ENCODE measurements around the gene RRAS2. TPM values are rescaled to one million over a fixed set of nuclear protein-coding genes. Genes with fewer than 3 reads are reported as not detected.

RRAS2 gene
- total RNA-seq, 2 experiments from 2014 or later = 0.60 TPM; not detected in 1

DNA sequence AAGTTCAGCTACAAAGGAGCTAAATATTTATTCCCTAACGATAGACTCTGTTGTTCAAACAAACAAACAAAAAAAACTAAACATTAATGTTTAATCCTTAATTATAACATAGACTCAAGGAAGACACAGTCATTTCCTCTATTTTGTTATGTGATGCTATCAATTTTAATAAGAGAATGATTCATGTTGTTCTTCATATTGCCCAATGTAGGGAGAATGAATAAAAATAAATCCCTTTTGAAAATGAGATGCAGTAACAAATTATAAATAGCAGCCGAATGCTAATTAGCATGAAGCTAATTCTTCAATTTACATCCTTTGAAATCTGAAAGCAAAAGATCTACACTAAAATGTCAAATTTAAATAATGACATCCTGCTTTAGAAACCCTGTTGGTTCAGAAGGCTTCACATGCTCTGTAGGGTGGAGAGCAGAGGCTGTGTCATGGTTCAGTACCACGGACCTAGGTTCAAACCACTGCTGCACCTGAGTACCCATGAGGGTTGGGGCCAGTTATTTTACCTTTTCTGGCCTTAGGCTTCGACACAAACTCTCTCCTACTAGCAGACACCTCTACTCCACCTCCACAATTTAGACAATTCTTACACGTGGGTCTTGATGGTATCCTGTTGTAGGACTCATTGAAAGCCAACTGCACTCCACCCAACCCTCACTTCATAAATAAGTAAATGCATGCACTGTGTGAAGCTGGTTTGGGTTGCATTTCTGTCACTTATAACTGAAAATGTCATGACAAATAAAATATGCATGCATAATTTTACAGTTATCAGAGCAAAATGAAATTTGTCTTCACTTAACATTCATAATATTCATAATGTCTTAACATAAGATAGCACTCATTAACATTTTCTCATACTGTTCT lies 89.0 kb downstream of the RRAS2 start:
- Histone ChIP-seq H3K4me3 (ENCODE audit: low read depth, low read length, poor library complexity, severe bottlenecking) (no peak overlapping the region), H4K20me1 (ENCODE audit: insufficient read depth, low read length) (no peaks in the 10 kb centered on the region), H3K9me3 (ENCODE audit: low read length) (no peaks in the 10 kb centered on the region), H3K79me2 (ENCODE audit: insufficient read depth, low read depth, low read length) (no peaks in the 10 kb centered on the region), H2AFZ (ENCODE audit: low read length) (no peak overlapping the region), H3K27ac (ENCODE audit: low read depth, low read length, poor library complexity, severe bottlenecking) (no peak overlapping the region), H3K9me2 (ENCODE audit: insufficient read depth, low read length) (no peaks in the 10 kb centered on the region), H3K4me2 (ENCODE audit: low read length) (no peak overlapping the region), H3K36me3 (ENCODE audit: insufficient read depth, low read length) (no peaks in the 10 kb centered on the region), H3K4me1 (ENCODE audit: insufficient read depth, low read length, poor library complexity, severe bottlenecking) (no peaks in the 10 kb centered on the region)
- no peak for DNase-seq (ENCODE audit: low spot score)
- ChIA-PET POLR2A (no interaction called here), CTCF (ENCODE audit: unreplicated experiment) (no interaction called here)
- intact Hi-C loops (cut with micrococcal nuclease; ENCODE audit: unreplicated experiment) = no loop called here
- no peak for TF ChIP-seq CTCF (conservative IDR thresholded peaks at IDR 0.05; ENCODE audit: low read length)
- no peak for TF ChIP-seq EZH2phosphoT487 (IDR thresholded peaks at IDR 0.05; ENCODE audit: borderline replicate concordance, low read depth, low read length)
- no TSS peak for BruUV-seq (replicated peaks)

DNA sequence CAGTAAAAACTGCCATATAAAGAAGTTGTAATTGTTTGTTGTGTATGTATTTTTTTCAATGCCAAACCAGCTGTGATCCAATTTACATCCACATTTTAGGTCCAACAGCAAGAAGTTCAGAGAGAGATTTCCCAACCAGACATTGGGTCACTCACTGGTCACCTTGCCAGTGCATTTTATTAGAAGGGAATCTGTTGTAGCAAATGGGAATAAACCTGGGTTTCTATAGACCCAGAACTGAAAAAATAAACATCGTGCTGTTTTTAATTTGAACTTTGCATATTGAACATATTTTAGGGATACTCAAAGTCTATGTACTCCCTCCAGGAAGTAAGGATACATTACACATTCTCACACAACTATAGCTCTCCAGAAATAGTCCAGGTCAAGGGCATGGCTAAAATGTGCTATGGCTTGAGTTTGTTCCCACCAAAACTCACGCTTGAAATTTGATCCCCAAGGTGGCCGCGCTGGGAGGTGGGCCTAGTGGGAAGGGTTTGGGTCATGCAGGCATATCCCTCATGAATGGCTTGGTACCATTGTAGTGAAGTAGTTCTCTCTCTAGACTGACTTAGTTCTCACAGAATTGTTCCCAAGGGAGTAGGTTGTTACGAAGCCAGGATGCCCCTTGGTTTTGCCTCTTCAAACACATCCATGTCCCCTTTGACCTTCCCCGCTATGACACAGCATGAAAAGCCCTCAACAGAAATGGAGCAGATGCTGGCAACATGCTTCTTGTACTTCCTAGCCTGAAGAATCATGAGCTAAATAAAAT lies 90.9 kb downstream of the RRAS2 start:
- Histone ChIP-seq H3K79me2 (ENCODE audit: insufficient read depth, low read depth, low read length) (no peaks in the 10 kb centered on the region), H3K4me3 (ENCODE audit: low read depth, low read length, poor library complexity, severe bottlenecking) (no peak overlapping the region), H3K9me3 (ENCODE audit: low read length) (no peaks in the 10 kb centered on the region), H4K20me1 (ENCODE audit: insufficient read depth, low read length) (no peaks in the 10 kb centered on the region), H2AFZ (ENCODE audit: low read length) (no peak overlapping the region), H3K9me2 (ENCODE audit: insufficient read depth, low read length) (no peaks in the 10 kb centered on the region), H3K4me2 (ENCODE audit: low read length) (no peak overlapping the region), H3K4me1 (ENCODE audit: insufficient read depth, low read length, poor library complexity, severe bottlenecking) (no peaks in the 10 kb centered on the region), H3K36me3 (ENCODE audit: insufficient read depth, low read length) (no peaks in the 10 kb centered on the region), H3K27ac (ENCODE audit: low read depth, low read length, poor library complexity, severe bottlenecking) (no peak overlapping the region)
- CTCF ChIA-PET (ENCODE audit: unreplicated experiment) = no interaction called here
- POLR2A ChIA-PET = no interaction called here
- BruUV-seq (replicated peaks) = no TSS peak
- no peak for DNase-seq (ENCODE audit: low spot score)
- no peak for TF ChIP-seq EZH2phosphoT487 (IDR thresholded peaks at IDR 0.05; ENCODE audit: borderline replicate concordance, low read depth, low read length)
- intact Hi-C loops (cut with micrococcal nuclease; ENCODE audit: unreplicated experiment) = no loop called here

DNA sequence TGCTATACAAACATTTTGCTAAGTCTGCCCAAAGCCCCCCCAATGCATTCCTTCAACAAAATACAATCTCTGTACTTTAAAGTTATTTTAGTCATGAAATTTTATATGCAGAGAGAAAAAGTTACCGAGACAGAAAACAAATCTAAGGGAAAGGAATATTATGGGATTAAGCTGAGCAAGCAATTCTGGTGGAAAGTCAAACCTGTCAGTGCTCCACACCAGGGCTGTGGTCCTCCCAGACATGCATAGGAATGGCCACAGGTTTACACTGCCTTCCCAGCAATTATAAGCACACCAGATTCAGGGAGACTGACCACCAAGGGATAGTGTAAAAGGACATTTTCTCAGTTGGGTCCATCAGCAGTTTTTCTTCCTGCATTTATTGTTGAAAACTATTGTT lies 92.4 kb downstream of the RRAS2 start:
- CTCF ChIA-PET (ENCODE audit: unreplicated experiment) = no interaction called here
- H3K4me2 ChIP-seq (ENCODE audit: low read length) = no peak overlapping the region

More for the DNA sequence above, 92.4 kb downstream of the RRAS2 start:
- no peaks in the 10 kb centered on the region for H3K79me2 ChIP-seq (ENCODE audit: insufficient read depth, low read depth, low read length)
- no peak overlapping the region for H3K4me3 ChIP-seq (ENCODE audit: low read depth, low read length, poor library complexity, severe bottlenecking)
- no TSS peak for BruUV-seq (replicated peaks)
- no peaks in the 10 kb centered on the region for H3K9me2 ChIP-seq (ENCODE audit: insufficient read depth, low read length)
- intact Hi-C loops (cut with micrococcal nuclease; ENCODE audit: unreplicated experiment) = no loop called here
- H2AFZ ChIP-seq (ENCODE audit: low read length) = no peak overlapping the region
- H3K27ac ChIP-seq (ENCODE audit: low read depth, low read length, poor library complexity, severe bottlenecking) = no peak overlapping the region
- no peaks in the 10 kb centered on the region for H3K36me3 ChIP-seq (ENCODE audit: insufficient read depth, low read length)
- POLR2A ChIA-PET = interaction anchor here (0.8 kb wide), 1 partner anchor 58 kb away, joined by 3 read pairs; no protein-coding TSS in a partner anchor
- DNase-seq (ENCODE audit: low spot score) = no peak
- H3K9me3 ChIP-seq (ENCODE audit: low read length) = no peaks in the 10 kb centered on the region
- no peaks in the 10 kb centered on the region for H4K20me1 ChIP-seq (ENCODE audit: insufficient read depth, low read length)
- no peaks in the 10 kb centered on the region for H3K4me1 ChIP-seq (ENCODE audit: insufficient read depth, low read length, poor library complexity, severe bottlenecking)
- TF ChIP-seq CTCF (conservative IDR thresholded peaks at IDR 0.05; ENCODE audit: low read length) (no peak), EZH2phosphoT487 (IDR thresholded peaks at IDR 0.05; ENCODE audit: borderline replicate concordance, low read depth, low read length) (no peak)
